Neuronal stem cell (in vitro differentiated cells): Measurements from ENCODE around the gene PTPRM.

Experiments
- DNase-seq: peaks from one replicate; pipeline ENCODE4 v3.0.0-alpha.2; 2013; ENCODE audit warnings: low spot score
- H2AFZ ChIP-seq: one replicate; pipeline ENCODE4 v1.6.1; 2013; ENCODE audit warnings: mild to moderate bottlenecking, low read length, inconsistent platforms
- H2AK5ac ChIP-seq: 2 replicates; pipeline ENCODE4 v1.6.1; 2013; ENCODE audit warnings: low read depth, mild to moderate bottlenecking, inconsistent platforms, low read length, moderate library complexity, mixed read lengths
- H2BK120ac ChIP-seq: 2 replicates; pipeline ENCODE4 v1.6.1; 2013; ENCODE audit warnings: low read depth, mild to moderate bottlenecking, inconsistent platforms, low read length, moderate library complexity, mixed read lengths
- H2BK12ac ChIP-seq: one replicate; pipeline ENCODE4 v1.6.1; 2013; ENCODE audit warnings: low read length, inconsistent platforms
- H2BK15ac ChIP-seq: 2 replicates; pipeline ENCODE4 v1.6.1; 2013; ENCODE audit warnings: mild to moderate bottlenecking, low read length, inconsistent platforms, mixed read lengths
- H2BK5ac ChIP-seq: one replicate; pipeline ENCODE4 v1.6.1; 2013; ENCODE audit warnings: inconsistent platforms, mild to moderate bottlenecking, low read length, moderate library complexity
- H3K14ac ChIP-seq: one replicate; pipeline ENCODE4 v1.6.1; 2013; ENCODE audit warnings: low read length, inconsistent platforms
- H3K18ac ChIP-seq: 2 replicates; pipeline ENCODE4 v1.6.1; 2013; ENCODE audit warnings: low read length, inconsistent platforms
- H3K23ac ChIP-seq: 2 replicates; pipeline ENCODE4 v1.6.1; 2013; ENCODE audit warnings: low read depth, mild to moderate bottlenecking, mixed read lengths, low read length, inconsistent platforms; ENCODE audit not compliant: poor library complexity
- H3K27ac ChIP-seq: replicated peaks from 3 replicates; pipeline ENCODE4 v1.5.1; 2013; ENCODE audit warnings: low read length, inconsistent platforms
- H3K27me3 ChIP-seq, 3 experiments: 2 replicates each; pipeline ENCODE4 v1.6.1; 2013; ENCODE audit warnings: low read length in 3 of 3, mild to moderate bottlenecking in 2 of 3, inconsistent platforms in 1 of 3, low read depth in 1 of 3, mixed read lengths in 1 of 3, moderate library complexity in 1 of 3; ENCODE audit not compliant: control insufficient read depth in 3 of 3, insufficient read depth in 3 of 3
- H3K36me3 ChIP-seq, 2 donors: replicated peaks in 1 of 2; 2 replicates each; pipeline ENCODE4 v1.6.1; 2013; ENCODE audit warnings: low read length in 2 of 2; ENCODE audit not compliant: control insufficient read depth in 2 of 2, insufficient read depth in 2 of 2
- H3K4ac ChIP-seq: 2 replicates; pipeline ENCODE4 v1.6.1; 2013; ENCODE audit warnings: inconsistent platforms, mild to moderate bottlenecking, low read length, moderate library complexity
- H3K4me1 ChIP-seq, 2 donors: 1 replicate in 1 of 2; 2 replicates in 1 of 2; pipeline ENCODE4 v1.6.1; 2013; ENCODE audit warnings: low read length in 2 of 2, low read depth in 1 of 2; ENCODE audit not compliant: control insufficient read depth in 2 of 2, insufficient read depth in 1 of 2
- H3K4me2 ChIP-seq: one replicate; pipeline ENCODE4 v1.6.1; 2013; ENCODE audit warnings: mild to moderate bottlenecking, low read length, inconsistent platforms; ENCODE audit not compliant: insufficient read depth, poor library complexity, severe bottlenecking
- H3K4me3 ChIP-seq, 2 donors: 2 replicates each; pipeline ENCODE4 v1.5.1; 2013; ENCODE audit warnings: low read length in 2 of 2, mild to moderate bottlenecking in 2 of 2, inconsistent platforms in 1 of 2, moderate library complexity in 1 of 2
- H3K79me1 ChIP-seq: one replicate; pipeline ENCODE4 v1.6.1; 2013; ENCODE audit warnings: low read depth, mild to moderate bottlenecking, inconsistent platforms, low read length, moderate library complexity
- H3K9ac ChIP-seq: one replicate; pipeline ENCODE4 v1.6.1; 2013; ENCODE audit warnings: mild to moderate bottlenecking, low read depth, low read length, inconsistent platforms; ENCODE audit not compliant: poor library complexity
- H3K9me3 ChIP-seq, 2 donors: replicated peaks in 1 of 2; 2 replicates each; pipeline versions ENCODE3 to v1.6.1; 2013; ENCODE audit warnings: low read length in 2 of 2, mild to moderate bottlenecking in 2 of 2, inconsistent platforms in 1 of 2, low read depth in 1 of 2, mixed read lengths in 1 of 2, moderate library complexity in 1 of 2; ENCODE audit not compliant: control insufficient read depth in 2 of 2, insufficient read depth in 1 of 2
- H4K8ac ChIP-seq: one replicate; pipeline ENCODE4 v1.6.1; 2013; ENCODE audit warnings: low read depth, mild to moderate bottlenecking, inconsistent platforms, low read length, moderate library complexity
- H4K91ac ChIP-seq: one replicate; pipeline ENCODE4 v1.6.1; 2013; ENCODE audit warnings: low read length, low read depth, mild to moderate bottlenecking, inconsistent platforms; ENCODE audit not compliant: poor library complexity
- WGBS, 2 donors: extraction: QIAGEN DNeasy Blood & Tissue Kit; methylation state at CpG; one replicate each; pipeline ENCODE4 v1.1.7; 2013; ENCODE audit warnings: missing lambda C conversion rate in 2 of 2, mixed read lengths in 1 of 2; ENCODE audit not compliant: insufficient read length in 2 of 2, insufficient replicate concordance in 1 of 2; ENCODE audit errors: extremely low coverage in 2 of 2; 5-methylcytosine and 5-hydroxymethylcytosine counted together

Gene PTPRM

DNA sequence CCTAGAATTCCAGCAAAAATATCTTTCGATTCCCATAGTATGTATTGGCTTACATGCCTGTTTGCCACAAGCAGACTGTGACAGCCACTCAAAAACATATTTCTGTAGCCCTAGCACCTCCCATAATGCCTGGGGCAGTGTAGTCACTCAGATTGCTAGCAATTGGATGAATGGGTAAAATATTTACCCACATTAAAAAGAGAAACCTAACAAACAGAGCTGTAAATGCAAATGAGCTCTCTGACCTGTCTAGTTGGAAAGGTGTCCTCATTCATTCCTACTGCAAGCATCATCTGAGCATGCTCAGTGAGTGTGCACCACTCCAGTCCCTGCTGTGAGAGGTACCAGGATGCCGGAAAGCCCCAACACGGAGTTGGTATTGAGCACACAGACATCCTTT lies 808.1 kb downstream of the PTPRM start:
- no peak overlapping the region for H3K14ac ChIP-seq
- H2BK15ac ChIP-seq: no peak overlapping the region
- no peak overlapping the region for H2AFZ ChIP-seq
- peaks cover 0 to 3% of the 10 kb centered on the region in 2 donors for H3K36me3 ChIP-seq
- no peak overlapping the region for H3K4me3 ChIP-seq
- H2BK120ac ChIP-seq: no peak overlapping the region
- H3K9me3 ChIP-seq: no peaks in the 10 kb centered on the region
- H2AK5ac ChIP-seq: no peak overlapping the region
- no peak overlapping the region for H3K18ac ChIP-seq
- no peak overlapping the region for H3K23ac ChIP-seq
- H4K91ac ChIP-seq: no peak overlapping the region
- no peak overlapping the region for H2BK12ac ChIP-seq
- H2BK5ac ChIP-seq: no peak overlapping the region
- H3K79me1 ChIP-seq: no peaks in the 10 kb centered on the region
- no peak overlapping the region for H3K27ac ChIP-seq
- H3K9ac ChIP-seq: no peak overlapping the region
- peaks cover 0 to 3% of the 10 kb centered on the region in 2 donors for H3K4me1 ChIP-seq
- H3K4ac ChIP-seq: no peak overlapping the region
- DNase-seq: no peak
- WGBS, 2 donors: no CpG with 5 or more reads among the region's 3 CpGs
- H4K8ac ChIP-seq: no peak overlapping the region
- no peak overlapping the region for H3K4me2 ChIP-seq
- no peaks in the 10 kb centered on the region for H3K27me3 ChIP-seq

GRCh38 chr18:8376113-8376512 lies 809.0 kb downstream of the PTPRM start:
- Histone ChIP-seq H3K4ac (no peak overlapping the region), H2BK5ac (no peak overlapping the region)
- WGBS, 2 donors: no CpG with 5 or more reads among the region's 7 CpGs

GRCh38 chr18:8379187-8379941 lies 812.2 kb downstream of the PTPRM start:
- DNase-seq: no peak
- no peak overlapping the region for H4K91ac ChIP-seq

More at GRCh38 chr18:8376113-8376512, 809.0 kb downstream of the PTPRM start:
- Histone ChIP-seq H3K23ac (peak overlapping the region; percentile 44), H3K14ac (no peak overlapping the region), H4K91ac (no peak overlapping the region), H2BK12ac (no peak overlapping the region), H3K9ac (no peak overlapping the region), H3K4me2 (no peak overlapping the region), H3K18ac (peak overlapping the region; percentile 21), H3K4me3 (no peak overlapping the region), H2BK15ac (no peak overlapping the region), H2AFZ (no peak overlapping the region), H4K8ac (no peak overlapping the region), H2BK120ac (no peak overlapping the region), H3K4me1 (peaks cover 0 to 3% of the 10 kb centered on the region in 2 donors), H2AK5ac (no peak overlapping the region), H3K27me3 (no peaks in the 10 kb centered on the region), H3K9me3 (no peaks in the 10 kb centered on the region), H3K27ac (no peak overlapping the region), H3K79me1 (no peaks in the 10 kb centered on the region), H3K36me3 (peaks cover 0 to 8% of the 10 kb centered on the region in 2 donors)
- no peak for DNase-seq

GRCh38 chr18:8380006-8380405 lies 812.9 kb downstream of the PTPRM start:
- Histone ChIP-seq H3K9ac (no peak overlapping the region), H3K23ac (no peak overlapping the region), H3K4me3 (no peak overlapping the region), H2BK15ac (no peak overlapping the region), H4K91ac (no peak overlapping the region), H3K79me1 (no peaks in the 10 kb centered on the region), H3K14ac (no peak overlapping the region), H3K9me3 (no peaks in the 10 kb centered on the region), H2BK5ac (no peak overlapping the region), H3K18ac (no peak overlapping the region), H3K27ac (no peak overlapping the region), H3K4me2 (no peak overlapping the region), H3K36me3 (peaks cover 0 to 8% of the 10 kb centered on the region in 2 donors), H3K4ac (no peak overlapping the region), H4K8ac (no peak overlapping the region), H2BK12ac (no peak overlapping the region), H2AFZ (no peak overlapping the region), H2AK5ac (no peak overlapping the region), H3K27me3 (no peaks in the 10 kb centered on the region), H2BK120ac (no peak overlapping the region), H3K4me1 (peaks cover 0 to 3% of the 10 kb centered on the region in 2 donors)
- WGBS, 2 donors: no CpG with 5 or more reads among the region's 2 CpGs
- DNase-seq: no peak

More at GRCh38 chr18:8379187-8379941, 812.2 kb downstream of the PTPRM start:
- Histone ChIP-seq H3K4me3 (no peak overlapping the region), H3K9ac (no peak overlapping the region), H4K8ac (no peak overlapping the region), H3K79me1 (no peaks in the 10 kb centered on the region), H3K27ac (no peak overlapping the region), H2BK15ac (no peak overlapping the region), H2AK5ac (peak overlapping the region; percentile 0), H3K36me3 (peaks cover 0 to 8% of the 10 kb centered on the region in 2 donors), H3K23ac (no peak overlapping the region), H3K18ac (no peak overlapping the region), H2BK120ac (no peak overlapping the region), H3K9me3 (no peaks in the 10 kb centered on the region), H3K27me3 (no peaks in the 10 kb centered on the region), H3K4me1 (peaks cover 0 to 3% of the 10 kb centered on the region in 2 donors), H2BK12ac (no peak overlapping the region), H3K14ac (no peak overlapping the region), H2AFZ (no peak overlapping the region), H3K4ac (no peak overlapping the region), H2BK5ac (no peak overlapping the region), H3K4me2 (no peak overlapping the region)
- WGBS, 2 donors: no CpG with 5 or more reads among the region's 19 CpGs
